GM19035 (cell line): ENCODE results near the gene SEC14L1.
"Not testable (repeated sequence)": the region's sequence is repeated elsewhere in the genome, so short reads cannot be mapped to it uniquely, and the experiment has no call there.

Experiments used
- ATAC-seq: cut with Tn5 transposase; IDR thresholded peaks from one replicate; pipeline ENCODE4 v1.9.1; 2021; ENCODE audit not compliant: unreplicated experiment

The SEC14L1 gene

DNA sequence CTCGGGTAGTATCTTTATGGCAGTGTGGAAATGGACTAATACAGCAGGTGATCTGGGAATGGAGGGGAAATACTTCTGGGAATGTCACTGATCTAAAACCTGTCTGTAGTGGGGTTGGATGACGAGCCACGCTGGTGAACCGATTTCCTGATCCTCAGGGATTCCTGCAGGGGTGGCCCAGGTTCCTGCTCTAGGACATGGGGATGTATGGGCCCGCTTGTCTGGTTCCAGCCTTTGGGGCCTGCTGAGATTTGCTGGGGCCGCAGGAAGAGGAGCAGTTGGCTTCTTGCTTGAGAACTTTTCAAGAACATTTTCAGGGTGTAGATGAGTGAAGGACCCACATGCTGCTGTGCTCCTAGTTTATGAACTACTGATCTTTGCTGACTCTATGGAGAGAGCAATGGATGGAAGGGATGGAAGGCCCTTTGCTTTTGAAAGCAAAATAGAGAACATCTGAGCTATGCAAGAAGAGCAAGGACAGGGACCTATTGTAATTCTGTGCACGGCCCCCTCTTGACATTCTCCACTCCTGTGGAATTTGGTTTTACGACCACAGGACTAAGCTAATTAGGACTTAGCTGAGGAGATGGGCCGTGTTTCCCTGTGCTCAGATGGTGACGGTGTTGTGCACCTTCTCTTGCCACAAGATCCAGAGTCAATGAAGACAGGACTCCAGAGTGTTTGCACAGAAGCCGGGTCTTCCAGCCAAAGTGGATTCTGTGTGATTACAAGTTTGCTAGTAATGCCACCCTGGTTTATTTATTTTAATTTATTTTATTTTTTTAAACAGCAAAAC, 90.5 kb downstream of the SEC14L1 start:
- ATAC-seq: no peak

DNA sequence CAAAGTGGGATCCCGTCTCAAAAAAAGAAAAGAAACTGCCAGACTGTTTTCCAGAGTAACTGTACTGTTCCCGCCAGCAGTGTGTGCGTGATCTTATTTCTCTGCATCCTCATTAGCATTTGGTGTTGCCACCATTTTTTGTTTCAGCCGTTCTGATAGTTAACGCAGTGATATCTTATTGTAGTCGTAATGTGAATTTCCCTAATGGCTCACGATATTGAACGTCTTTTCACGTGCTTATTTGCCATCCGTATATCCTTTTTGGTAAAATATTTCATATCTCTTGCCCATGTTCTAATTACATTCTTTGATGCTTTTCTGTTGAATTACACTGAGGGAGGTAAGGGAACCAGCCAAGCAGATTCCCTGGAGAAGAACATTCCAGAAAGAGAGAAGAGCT, 92.4 kb downstream of the SEC14L1 start:
- ATAC-seq: no peak

DNA sequence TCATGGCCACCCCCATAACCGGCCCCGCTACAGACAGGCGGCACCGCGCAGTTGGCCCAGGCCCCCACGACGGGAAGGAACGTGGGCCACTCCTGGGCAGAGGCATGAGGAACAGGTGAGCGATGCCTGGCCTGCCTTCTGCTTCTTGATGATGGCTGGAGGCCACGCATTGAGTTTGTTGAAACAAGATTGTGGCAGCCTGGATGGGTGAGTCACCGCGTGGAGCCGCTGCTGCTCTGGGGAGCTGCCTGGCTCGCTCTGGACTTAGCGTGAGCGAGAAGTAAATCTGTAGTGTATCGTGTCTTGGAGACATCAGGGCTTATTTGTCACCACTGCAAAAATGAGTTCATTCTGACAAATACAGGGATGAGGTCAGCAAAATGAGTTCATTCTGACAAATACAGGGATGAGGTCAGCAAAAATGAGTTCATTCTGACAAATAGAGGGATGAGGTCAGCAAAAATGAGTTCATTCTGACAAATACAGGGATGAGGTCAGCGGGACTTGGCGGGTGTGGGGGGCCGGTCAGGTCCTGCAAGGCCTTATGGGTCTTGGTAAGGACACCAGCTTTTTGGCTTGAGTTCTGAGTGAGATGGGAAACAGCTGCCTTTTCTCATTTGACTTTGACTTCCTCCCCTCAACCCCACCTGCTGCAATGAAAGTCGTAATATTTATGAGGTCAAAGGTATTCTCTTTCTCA, 93.0 kb downstream of the SEC14L1 start:
- no peak for ATAC-seq

DNA sequence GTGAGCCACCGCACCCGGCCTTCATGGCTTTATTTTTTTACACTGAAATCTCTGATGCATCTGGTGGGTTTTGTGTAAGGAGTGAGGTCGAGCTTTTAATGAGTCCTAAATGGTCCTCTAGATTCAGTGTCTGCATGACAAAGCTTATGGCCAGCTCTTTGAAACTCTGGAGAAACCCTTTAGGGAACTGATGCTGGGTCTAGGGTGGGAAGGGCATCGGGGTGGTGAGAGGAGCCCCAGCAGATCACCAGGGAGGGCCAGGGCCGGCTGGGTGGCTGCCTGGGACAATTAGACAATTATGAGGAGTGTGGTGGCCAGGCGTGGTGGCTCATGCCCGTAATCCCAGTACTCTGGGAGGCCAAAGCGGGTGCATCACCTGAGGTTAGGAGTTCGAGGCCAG, 93.9 kb downstream of the SEC14L1 start:
- ATAC-seq: no peak

DNA sequence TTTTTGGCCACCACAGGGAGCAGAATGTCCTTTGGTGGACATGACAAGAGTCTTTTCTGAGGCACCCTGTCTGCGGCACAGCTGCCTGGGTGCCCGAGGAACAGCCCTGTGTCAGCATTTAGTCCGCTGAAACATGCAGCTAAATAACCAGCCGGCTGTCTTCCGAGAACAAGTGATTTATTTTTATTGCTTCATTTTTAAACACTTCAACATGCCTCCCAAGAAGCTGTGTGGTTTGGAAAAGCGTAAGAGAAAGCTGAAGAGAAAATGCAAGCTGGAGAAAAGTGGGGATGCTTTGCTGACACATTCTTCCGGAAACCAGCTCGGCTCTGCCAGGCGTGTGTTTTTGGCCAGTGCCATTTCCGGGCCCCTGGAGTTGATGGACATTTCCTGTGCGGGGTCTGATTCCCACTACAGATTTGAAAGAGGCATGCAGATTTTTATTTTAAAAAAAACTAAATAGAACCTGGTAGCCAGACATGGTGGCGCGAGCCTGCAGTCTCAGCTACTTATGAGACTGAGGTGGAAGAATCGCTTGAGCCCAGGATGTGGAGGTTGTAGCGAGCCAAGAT, 94.7 kb downstream of the SEC14L1 start:
- no peak for ATAC-seq

DNA sequence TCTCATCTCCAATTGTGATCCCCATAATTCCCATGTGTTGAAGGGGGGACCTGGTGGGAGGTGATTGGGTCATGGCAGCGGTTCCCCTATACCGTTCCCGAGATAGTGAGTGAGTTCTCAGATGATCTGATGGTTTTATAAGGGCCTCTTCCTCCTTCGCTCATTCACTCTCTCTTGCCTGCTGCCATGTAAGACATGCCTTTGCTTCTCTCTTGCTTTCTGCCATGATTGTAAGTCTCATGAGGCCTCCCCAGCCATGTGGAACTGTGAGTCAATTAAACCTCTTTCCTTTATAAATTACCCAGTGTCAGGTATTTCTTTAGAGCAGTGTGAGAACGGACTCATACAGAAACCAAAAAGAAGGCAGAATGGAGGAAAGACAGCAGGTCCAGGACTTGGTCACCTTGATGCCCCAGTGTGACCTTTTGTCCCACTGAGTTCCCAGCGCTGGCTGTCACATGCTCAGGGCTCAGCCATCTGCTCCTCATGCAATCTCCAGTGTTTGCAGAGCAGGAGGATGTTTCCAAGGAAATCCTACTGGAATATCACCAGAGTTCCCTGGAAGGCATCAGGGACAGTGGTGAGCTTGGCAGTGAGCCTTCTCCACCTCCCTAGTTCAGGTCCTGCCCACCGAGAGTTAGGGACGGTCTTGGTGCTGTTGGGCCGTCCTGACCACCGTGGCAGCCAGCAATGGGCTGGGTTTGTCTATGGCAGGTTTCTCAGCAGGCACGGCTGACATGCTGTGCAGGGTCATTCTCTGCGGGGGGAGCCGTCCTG, 96.7 kb downstream of the SEC14L1 start:
- ATAC-seq: no peak

DNA sequence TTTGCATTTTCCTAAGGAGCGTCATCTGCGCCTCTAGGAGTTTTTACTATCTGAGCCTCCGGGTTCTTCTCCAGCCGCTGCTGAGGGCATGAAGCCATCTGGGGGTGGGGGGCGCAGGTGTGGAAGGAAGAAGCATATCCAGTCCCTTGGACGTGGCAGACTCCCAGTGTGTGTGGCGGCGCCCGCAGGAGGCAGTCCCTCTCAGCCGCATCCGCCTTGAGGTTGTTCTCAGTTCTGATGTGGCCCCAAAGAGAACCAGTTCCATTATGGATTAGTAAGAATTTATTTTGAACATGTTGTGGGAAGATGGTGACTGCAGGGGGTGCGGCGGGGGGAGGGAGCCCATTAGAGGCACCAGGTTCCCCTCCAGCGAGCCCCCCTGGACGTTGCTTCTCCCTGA, 100.2 kb downstream of the SEC14L1 start:
- no peak for ATAC-seq

DNA sequence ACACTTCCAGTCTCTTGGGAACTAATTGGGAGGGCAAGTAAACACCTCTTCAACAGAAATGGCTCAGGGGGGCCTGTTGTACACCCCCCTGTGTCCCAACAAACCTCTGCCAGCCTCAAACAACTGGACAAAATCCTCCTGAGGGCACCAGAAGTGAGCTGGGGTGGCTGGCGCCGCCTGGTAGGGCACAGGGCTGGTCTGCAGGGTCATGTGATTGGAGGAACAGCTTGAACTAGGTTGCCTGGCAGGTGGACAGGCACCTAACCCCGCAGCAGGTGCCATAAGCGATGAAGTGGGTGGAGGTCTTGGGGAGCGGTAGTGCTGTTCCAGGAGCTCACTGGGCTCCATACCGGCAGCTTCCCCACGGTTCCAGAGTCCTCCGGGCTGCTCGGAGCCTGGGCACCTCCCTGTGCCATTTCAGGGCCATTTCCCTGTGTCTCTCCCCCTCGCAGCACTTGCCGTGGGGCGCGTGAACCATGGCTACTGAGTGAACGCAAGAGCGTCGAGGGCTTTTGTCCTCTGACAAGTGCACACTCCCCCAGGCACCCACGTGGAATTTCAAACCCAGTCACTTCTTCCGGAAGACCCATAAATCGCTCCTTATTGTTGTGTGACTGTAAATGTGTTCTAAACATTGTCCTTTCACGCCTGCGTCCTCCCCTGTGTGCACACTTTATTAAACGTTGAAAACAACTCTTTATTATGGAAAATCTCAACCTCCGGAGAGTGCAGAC, 101.5 kb downstream of the SEC14L1 start:
- no peak for ATAC-seq

DNA sequence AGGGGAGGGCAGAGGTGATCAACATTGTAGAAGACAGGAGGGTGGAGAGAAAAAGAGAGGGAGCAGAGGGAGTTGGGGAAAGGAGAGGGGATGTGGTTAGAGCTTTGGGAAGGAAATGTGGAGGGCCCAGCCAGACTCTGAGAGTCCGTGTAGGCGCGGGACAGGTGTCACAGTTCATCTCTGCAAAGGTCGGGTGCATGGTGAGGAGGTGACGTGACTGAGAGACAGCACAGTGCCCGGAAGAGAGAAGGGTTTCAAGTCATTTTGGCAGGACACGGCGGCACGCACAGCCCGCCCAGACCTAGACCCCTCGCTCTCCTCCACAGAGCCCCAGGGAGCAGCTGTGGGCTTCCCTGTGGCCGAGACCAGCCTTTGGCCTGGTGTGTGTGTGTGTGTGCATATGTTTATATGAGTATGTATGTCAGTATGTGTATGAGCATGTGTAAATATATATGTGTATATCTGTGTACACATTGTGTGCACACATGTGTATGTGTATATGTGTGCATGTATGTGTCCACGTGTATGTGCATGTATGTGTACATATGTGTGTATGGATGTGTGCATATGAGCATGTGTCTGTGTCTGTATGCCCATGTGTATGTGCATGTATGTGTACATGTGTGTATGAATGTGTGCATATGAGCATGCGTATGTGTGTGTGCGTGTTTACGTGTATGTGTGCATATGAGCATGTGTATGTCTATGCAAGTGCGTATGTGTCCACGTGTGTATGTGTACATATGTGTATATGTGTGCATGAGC, 104.6 kb downstream of the SEC14L1 start:
- peak; percentile 64 for ATAC-seq

DNA sequence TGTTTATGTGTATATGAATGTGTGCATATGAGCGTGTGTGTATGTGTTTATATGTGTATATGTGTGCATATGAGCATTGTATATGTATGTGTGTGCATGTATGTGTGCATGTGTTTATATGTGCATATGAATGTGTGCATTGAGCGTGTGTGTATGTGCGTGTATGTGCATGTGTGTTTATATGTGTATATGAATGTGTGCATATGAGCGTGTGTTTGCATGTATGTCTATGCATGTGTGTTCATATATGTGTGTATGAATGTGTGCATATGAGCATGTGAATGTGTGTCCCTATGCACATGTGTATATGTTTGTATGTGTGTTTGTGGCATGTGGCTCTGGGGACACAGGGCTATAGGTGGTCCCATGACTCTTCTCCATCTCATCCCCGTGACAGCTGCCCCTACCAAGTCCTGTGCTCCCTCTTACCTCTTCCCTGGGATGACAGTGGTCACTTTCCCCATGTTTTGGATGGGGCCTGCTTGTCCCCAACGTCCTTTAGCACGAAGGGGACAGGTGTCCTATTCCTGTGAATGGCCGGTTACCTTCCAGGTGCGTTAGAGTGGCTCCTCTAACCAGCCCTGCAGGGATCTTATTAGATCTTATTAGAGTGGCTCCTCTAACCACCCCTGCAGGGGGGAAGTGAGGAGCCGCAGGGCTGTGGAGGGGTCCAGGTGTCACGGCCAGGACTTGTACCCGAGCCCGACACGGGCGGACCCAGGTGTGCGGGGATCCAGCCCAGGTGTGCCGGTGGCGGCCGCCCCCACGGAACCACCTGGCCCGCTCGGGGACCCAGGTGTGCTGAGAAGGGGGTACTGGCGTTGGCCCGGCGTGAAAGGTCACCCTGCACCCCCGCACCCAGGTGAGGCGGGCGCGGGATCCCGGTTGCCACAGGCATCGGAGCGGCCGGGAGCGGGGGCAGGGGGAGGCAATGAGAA, 105.6 kb downstream of the SEC14L1 start:
- peak; percentile 11 for ATAC-seq

DNA sequence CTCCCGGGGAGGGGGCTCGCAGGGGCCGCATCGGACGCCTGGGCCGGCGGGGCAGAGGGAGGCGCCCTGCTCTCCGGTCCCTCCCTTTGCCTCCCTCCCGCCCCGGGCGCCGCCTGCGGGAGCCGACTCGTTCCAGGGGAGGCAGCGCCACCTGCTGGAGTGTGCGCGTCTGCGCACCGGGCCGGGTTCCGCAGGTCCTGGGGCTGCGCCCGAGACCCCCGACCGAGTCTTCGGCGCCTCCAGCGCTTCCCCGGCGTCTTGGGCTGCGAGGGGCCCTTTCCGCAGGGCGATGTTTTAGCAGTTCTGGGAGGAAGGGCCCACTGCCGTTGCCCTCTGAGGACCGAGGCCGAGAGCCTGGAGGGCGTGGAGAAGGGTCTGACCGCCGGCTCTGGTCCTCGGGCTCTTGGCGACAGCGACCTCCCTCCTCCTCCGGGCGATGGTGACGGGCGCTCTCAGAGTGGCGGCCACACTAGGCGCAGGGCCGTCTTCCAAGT, 106.3 kb downstream of the SEC14L1 start:
- peak; percentile 68 for ATAC-seq

DNA sequence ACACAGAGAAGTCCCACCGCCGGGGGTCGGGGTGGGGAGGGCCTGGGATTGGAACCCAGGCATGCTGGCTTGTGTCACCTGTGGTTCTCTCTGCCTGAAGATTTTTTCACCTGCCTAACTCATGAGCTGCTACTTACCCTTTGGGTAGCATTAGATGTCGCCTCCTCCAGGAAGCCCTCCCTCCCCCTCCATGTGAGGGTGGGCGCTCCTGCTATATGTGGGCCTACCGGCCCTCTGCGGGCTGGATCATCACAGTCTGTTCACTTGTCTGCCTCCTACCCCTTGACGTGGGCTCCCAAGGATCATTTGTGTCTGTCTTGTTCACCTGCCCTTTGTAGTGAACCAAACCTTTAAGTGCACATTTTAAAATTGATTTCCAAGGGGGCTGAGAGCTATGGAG, 106.8 kb downstream of the SEC14L1 start:
- no peak for ATAC-seq

DNA sequence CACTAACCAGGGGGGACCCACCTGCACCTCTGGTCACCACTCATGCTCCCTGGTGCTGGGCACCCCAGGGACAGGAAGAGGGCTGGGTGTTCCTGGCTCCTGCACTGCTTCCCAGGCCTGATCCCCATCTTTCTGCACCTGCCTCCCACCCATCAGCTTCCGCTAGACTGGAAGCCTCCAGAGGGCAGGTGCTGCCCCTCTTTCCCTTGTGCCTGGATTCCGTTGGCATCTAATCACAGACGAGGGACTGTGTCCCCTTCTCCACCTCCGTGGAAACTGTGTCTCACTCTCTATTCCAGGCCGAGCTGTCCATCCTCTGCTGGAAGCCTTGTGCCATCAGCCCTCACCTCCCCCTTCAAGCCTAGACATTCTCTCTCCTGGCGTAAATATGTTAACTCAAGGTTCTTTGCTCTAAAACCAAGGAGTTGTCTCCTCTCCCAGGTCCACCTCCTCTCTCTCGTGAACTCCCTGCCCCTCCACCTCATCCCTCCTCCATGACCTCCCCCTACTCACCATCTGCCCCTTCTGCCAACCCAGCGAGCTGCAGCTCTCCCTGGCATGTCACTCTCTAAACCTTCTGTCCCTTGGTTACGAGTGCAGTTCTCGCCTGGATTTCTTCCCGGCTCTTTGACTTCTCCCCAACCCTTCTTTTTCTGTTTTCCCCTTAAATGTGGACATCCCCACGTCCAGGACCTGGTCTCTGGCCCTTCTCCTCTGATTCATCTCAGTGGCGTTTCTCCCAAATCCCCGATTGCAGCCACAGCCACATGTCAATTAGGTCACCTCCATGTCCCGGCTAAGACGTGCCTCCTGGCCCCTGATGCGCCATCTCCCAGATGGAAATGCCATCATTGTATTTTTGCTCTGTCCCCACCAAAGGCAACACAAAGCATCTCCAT, 107.7 kb downstream of the SEC14L1 start:
- no peak for ATAC-seq

DNA sequence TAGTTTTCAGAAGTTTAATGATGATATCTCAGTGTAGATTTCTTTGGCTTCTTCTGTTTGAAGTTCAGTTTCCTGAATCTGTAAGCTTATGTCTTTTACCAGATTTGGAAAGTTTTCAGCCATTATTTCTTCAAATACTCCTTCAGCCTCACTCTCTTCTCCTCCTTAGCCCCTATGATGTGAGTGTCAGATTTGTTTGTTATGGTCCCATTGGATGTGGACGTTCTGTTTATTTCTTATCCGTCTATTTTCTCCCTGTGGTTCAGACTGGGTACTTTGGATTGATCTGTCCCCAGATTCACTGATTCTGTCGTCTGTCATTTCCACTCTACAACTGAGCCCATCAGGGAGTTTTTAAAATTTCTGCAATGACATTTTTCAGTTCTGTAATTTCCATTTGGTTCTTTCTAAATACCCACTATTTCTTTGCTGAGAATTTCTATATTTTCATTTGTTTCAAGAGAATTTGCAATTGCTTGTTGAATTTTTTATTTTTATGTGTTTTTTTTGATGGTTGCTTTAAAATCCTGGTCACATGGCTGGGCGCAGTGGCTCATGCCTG, 110.9 kb downstream of the SEC14L1 start:
- no peak for ATAC-seq

DNA sequence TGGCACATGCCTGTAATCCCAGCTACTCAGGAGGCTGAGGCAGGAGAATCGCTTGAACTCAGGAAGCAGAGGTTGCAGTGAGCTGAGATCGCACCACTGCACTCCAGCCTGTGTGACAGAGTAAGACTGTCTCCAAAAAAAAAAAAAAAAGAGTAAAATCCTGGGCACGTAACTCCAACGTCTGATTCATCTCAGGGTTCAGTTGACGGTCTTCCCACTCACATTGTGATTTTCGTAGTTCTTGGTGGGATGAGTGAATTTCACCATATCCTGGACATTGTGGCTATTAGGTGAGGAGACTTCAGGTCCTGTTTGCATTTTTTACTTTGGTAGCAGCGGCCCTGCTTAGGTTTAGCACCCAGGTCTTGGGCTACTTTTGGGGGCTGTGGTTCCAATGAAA, 111.5 kb downstream of the SEC14L1 start:
- ATAC-seq: not testable (repeated sequence)

DNA sequence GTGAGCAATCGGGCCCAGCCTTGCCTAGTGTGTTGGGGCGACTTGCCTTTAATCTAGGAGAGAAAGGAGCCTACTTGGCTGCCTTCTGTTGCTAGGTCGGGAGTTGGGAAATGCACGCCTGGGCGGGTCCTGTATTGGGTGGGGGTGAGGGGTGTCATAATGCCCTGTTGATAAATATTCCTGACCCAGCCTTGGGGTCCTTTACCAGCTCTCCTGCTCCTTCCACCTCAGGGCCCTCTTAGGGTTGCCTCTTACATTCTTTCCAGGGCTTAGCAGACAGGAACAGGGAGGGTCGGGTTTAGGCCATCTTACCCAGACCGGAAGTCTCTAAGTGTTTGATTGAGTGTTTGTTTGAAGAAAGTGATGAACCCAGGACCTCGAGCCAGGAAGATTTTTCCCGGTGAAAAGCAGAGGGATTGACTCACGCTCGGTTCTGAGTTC, 112.9 kb downstream of the SEC14L1 start:
- no peak for ATAC-seq
